ENCODE results near the gene C19orf12. TPM values are rescaled to one million over a fixed set of nuclear protein-coding genes. Genes with fewer than 3 reads are reported as not detected.

Gene C19orf12
- total and polyA plus RNA-seq, 12 donors = 20.0 to 68.5 (median 43.1) TPM

DNA sequence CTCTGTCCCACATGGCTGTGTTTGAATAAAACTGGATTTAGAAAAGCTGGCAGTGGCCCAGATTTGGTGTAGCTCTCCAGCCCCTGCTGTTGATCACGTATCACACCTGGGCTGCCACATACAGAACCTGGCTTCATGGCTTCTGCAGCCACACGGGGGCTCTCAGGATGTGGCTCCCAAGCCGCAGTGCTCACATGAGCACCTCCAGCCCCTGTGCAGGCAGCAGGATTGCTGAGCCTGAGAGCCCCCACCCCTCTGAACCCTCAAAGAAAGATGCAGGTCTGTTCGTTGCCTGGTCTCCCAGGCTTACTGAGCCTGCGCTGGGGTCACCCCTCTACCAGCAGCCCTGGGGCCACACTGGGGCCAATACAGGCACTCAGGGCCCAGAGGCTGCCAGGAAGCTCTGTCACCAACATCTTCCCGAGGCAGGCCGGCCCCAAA lies 47.1 kb downstream of the C19orf12 start:
- H3K4me3 ChIP-seq = no peak overlapping the region
- intact Hi-C loops (cut with DNase I) = no loop called here
- no peaks in the 10 kb centered on the region for H3K27me3 ChIP-seq
- H3K36me3 ChIP-seq (replicated peaks in 1 of 2) = no peaks in the 10 kb centered on the region
- peaks cover 13 to 33% of the 10 kb centered on the region in 2 donors for H3K4me1 ChIP-seq (replicated peaks in 1 of 2)
- TF ChIP-seq, protein P1, sequence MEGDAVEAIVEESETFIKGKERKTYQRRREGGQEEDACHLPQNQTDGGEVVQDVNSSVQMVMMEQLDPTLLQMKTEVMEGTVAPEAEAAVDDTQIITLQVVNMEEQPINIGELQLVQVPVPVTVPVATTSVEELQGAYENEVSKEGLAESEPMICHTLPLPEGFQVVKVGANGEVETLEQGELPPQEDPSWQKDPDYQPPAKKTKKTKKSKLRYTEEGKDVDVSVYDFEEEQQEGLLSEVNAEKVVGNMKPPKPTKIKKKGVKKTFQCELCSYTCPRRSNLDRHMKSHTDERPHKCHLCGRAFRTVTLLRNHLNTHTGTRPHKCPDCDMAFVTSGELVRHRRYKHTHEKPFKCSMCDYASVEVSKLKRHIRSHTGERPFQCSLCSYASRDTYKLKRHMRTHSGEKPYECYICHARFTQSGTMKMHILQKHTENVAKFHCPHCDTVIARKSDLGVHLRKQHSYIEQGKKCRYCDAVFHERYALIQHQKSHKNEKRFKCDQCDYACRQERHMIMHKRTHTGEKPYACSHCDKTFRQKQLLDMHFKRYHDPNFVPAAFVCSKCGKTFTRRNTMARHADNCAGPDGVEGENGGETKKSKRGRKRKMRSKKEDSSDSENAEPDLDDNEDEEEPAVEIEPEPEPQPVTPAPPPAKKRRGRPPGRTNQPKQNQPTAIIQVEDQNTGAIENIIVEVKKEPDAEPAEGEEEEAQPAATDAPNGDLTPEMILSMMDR (IDR thresholded peaks at IDR 0.05) = no peak
- TF ChIP-seq POLR2A (IDR thresholded peaks at IDR 0.05) = no peak
- 75 to 85% (median 81%) methylated on average over 5 to 7 of the region's 7 CpGs for WGBS, 4 donors
- DNase-seq = no peak
- H3K9me3 ChIP-seq (replicated peaks in 1 of 3) = no peaks in the 10 kb centered on the region
- peak overlapping the region in 1 of 5 donors; percentile 91 for H3K27ac ChIP-seq

DNA sequence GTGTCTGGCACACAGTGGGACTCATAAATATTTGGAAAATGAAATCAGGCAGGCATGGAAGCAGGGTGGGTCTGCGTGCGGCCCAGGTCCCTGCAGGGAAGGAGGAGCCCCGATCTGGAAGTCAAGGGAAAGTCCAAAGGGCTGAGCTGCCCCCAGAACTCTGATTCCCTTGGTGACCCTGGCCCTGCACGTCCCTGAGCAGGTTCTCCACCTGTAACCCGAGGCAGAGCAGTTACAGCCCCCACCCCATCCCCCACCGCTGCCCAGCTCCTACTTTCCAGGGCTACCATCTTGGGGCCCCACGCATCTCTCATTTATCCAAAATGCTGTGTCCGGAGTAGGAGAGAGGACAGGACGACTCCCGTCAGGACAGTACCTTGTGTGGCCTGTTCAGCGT lies 47.7 kb downstream of the C19orf12 start:
- H3K4me1 ChIP-seq (replicated peaks in 1 of 2) = peaks cover 15 to 38% of the 10 kb centered on the region in 2 donors
- H3K36me3 ChIP-seq (replicated peaks in 1 of 2) = no peaks in the 10 kb centered on the region
- no peaks in the 10 kb centered on the region for H3K9me3 ChIP-seq (replicated peaks in 1 of 3)
- TF ChIP-seq, protein P1 (IDR thresholded peaks at IDR 0.05) = no peak
- no peak for TF ChIP-seq POLR2A (IDR thresholded peaks at IDR 0.05)
- no peak for DNase-seq
- no peaks in the 10 kb centered on the region for H3K27me3 ChIP-seq
- H3K27ac ChIP-seq = peak overlapping the region in 4 of 5 donors; percentile 61 to 91 (median 77)
- peak overlapping the region in 1 of 4 donors; percentile 79 for H3K4me3 ChIP-seq
- WGBS, 4 donors = 75 to 85% (median 83%) methylated on average over 7 to 11 of the region's 11 CpGs
- intact Hi-C loops (cut with DNase I) = no loop called here

DNA sequence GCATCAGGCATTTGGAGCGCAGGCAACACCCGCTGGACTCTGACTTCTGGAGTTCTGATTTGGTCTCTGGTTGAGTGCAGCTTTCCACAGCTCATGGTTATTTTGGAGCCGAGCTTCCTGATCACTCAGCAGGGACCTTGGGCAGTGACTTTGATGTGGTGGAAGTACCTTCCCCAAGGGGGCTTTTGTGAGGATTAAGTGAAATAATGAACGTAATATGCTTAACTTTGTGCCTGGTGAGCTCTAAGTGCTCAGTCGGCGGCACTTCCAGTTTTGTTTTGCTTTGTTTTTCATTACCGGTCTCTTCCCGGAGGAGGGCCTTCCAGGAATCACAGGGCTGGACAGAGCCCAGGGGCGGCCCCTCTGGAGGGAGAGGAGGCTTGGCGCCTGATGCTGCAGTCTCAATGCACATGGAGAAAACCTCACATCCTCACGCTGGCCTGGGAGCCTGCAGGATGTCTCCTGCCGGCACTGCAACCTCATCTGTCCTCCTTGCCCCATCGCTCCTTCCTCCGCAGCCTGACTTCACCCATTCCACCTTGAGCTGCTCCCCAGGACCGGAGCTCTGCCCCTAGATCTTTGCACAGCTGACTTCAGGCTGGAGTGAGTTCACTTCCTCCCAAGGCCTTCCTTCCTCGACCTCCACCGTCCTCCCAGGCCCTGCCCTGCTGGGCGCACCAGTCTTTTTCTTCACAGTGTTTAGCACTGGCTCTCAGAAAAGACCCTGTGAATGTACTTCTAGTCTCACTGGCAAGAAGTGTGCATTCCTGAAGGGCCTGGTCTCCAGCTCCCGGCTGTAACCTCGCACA lies 48.3 kb downstream of the C19orf12 start:
- 19 to 32% (median 25%) methylated on average over 17 to 20 of the region's 20 CpGs for WGBS, 4 donors
- H3K27me3 ChIP-seq = no peaks in the 10 kb centered on the region
- peaks cover 18 to 44% of the 10 kb centered on the region in 2 donors for H3K4me1 ChIP-seq (replicated peaks in 1 of 2)
- peak; percentile 41 to 82 (median 77) for DNase-seq
- H3K27ac ChIP-seq = peak overlapping the region in 4 of 5 donors; percentile 61 to 91 (median 77)
- TF ChIP-seq POLR2A (IDR thresholded peaks at IDR 0.05) = no peak
- TF ChIP-seq, protein P1 (IDR thresholded peaks at IDR 0.05) = no peak
- intact Hi-C loops (cut with DNase I) = no loop called here
- H3K36me3 ChIP-seq (replicated peaks in 1 of 2) = no peaks in the 10 kb centered on the region
- H3K9me3 ChIP-seq (replicated peaks in 1 of 3) = no peaks in the 10 kb centered on the region
- peak overlapping the region in 2 of 4 donors; percentile 78 to 79 for H3K4me3 ChIP-seq

DNA sequence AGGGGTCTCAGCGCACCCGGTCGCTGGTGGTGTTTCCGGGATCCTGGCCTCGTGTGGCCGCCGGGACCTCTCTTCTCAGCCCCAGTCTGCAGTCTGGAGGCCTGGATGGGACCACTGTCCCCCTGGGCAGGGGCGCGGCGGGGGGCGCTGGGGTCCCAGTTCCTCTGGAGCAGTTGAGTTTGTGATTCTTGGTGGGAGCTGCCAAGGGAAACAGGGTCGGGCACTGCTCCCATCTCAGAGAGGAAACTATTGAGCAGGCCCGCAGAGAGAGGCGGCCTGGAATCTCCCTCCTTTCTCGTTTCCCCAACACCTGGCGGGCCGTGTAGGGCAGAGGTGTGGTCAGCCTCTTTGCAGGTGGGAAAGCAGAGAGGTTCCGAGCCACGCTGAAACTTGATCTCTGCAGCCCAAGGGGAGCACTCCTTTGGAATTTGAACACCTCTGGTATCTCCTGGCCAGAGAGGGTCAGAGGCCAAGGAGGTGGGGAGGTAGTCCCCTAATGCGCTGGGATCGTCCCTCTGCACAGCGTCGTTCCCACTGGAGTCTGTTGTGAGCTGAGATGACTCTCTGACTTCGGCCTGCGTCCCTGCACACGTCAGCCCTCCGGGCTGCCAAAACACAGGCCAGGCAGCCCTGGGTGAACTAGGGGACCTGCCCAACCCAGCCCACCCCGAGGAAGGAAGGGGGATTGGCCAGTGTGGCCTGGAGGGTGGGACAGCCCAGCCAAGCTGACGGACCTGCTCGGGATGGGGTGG lies 49.1 kb downstream of the C19orf12 start:
- intact Hi-C loops (cut with DNase I) = no loop called here
- Histone ChIP-seq H3K4me1 (replicated peaks in 1 of 2) (peaks cover 18 to 39% of the 10 kb centered on the region in 2 donors), H3K9me3 (replicated peaks in 1 of 3) (no peaks in the 10 kb centered on the region), H3K4me3 (peak overlapping the region; percentile 15 to 79 (median 64)), H3K27me3 (no peaks in the 10 kb centered on the region), H3K36me3 (replicated peaks in 1 of 2) (no peaks in the 10 kb centered on the region), H3K27ac (peak overlapping the region; percentile 36 to 91 (median 73))
- TF ChIP-seq POLR2A (IDR thresholded peaks at IDR 0.05) = peak in 1 of 2 donors; percentile 70
- TF ChIP-seq, protein P1 (IDR thresholded peaks at IDR 0.05) = no peak
- DNase-seq = peak; percentile 43 to 71 (median 68)
- WGBS, 4 donors = 2 to 6% (median 5%) methylated on average over 14 to 30 of the region's 30 CpGs

Measured in adrenal gland (tissue), 12 donors.